Kidney epithelial cell (primary cell): ENCODE data around the gene APOA1. TPM values are rescaled to one million over a fixed set of nuclear protein-coding genes. Genes with fewer than 3 reads are reported as not detected.

Experiments used
- DNase-seq: peaks from one replicate; pipeline ENCODE4 v3.0.0-alpha.2; 2010; ENCODE audit warnings: low read depth
- H3K27me3 ChIP-seq: 2 replicates; pipeline ENCODE4 v1.6.0; 2011; ENCODE audit warnings: low read length; ENCODE audit not compliant: control insufficient read depth, insufficient read depth
- H3K36me3 ChIP-seq: 2 replicates; pipeline ENCODE4 v1.5.1; 2011; ENCODE audit warnings: low read length; ENCODE audit not compliant: control insufficient read depth, insufficient read depth
- H3K4me3 ChIP-seq: 2 replicates; pipeline ENCODE4 v1.5.1; 2011; ENCODE audit warnings: low read depth, mild to moderate bottlenecking, control low read depth, low read length
- CTCF ChIP-seq: IDR thresholded peaks from 2 replicates; pipeline ENCODE4 v1.5.1; 2011; ENCODE audit warnings: mild to moderate bottlenecking, moderate library complexity, low read length, control low read depth, inconsistent platforms; ENCODE audit not compliant: insufficient read depth, poor library complexity, severe bottlenecking
- total RNA-seq: library from RNA; depleted of rRNA; stranded (reverse); fragments of >200 nt; gene quantifications from 2 replicates; pipeline ENCODE4 v1.2.3, GENCODE V29; 2015

APOA1 gene
- total RNA-seq, 1 donor from 2014 or later, result not detected

GRCh38 chr11:116813170-116813569, 24.3 kb downstream of the APOA1 start:
- H3K36me3 ChIP-seq, result no peaks in the 10 kb centered on the region
- TF ChIP-seq CTCF, result no peak
- no peak for DNase-seq
- no peaks in the 10 kb centered on the region for H3K27me3 ChIP-seq
- H3K4me3 ChIP-seq, result no peak overlapping the region

- Histone ChIP-seq H3K27me3 (no peaks in the 10 kb centered on the region), H3K36me3 (no peaks in the 10 kb centered on the region), H3K4me3 (no peak overlapping the region)
- no peak for TF ChIP-seq CTCF
- DNase-seq, result no peak
Measured at GRCh38 chr11:116812109-116812508, 25.3 kb downstream of the APOA1 start.

- Histone ChIP-seq H3K27me3 (no peaks in the 10 kb centered on the region), H3K36me3 (no peaks in the 10 kb centered on the region), H3K4me3 (no peak overlapping the region)
- TF ChIP-seq CTCF, result no peak
- no peak for DNase-seq
Measured at GRCh38 chr11:116811194-116811593, 26.2 kb downstream of the APOA1 start.

GRCh38 chr11:116808262-116809175, 28.9 kb downstream of the APOA1 start:
- no peak for TF ChIP-seq CTCF
- no peak for DNase-seq

GRCh38 chr11:116807601-116808261, 29.7 kb downstream of the APOA1 start:
- TF ChIP-seq CTCF, result no peak
- Histone ChIP-seq H3K27me3 (no peaks in the 10 kb centered on the region), H3K36me3 (no peaks in the 10 kb centered on the region), H3K4me3 (no peak overlapping the region)
- DNase-seq, result no peak

More at GRCh38 chr11:116808262-116809175, 28.9 kb downstream of the APOA1 start:
- Histone ChIP-seq H3K4me3 (no peak overlapping the region), H3K27me3 (no peaks in the 10 kb centered on the region), H3K36me3 (no peaks in the 10 kb centered on the region)
